ENCODE data around the gene NEK10.

DNA sequence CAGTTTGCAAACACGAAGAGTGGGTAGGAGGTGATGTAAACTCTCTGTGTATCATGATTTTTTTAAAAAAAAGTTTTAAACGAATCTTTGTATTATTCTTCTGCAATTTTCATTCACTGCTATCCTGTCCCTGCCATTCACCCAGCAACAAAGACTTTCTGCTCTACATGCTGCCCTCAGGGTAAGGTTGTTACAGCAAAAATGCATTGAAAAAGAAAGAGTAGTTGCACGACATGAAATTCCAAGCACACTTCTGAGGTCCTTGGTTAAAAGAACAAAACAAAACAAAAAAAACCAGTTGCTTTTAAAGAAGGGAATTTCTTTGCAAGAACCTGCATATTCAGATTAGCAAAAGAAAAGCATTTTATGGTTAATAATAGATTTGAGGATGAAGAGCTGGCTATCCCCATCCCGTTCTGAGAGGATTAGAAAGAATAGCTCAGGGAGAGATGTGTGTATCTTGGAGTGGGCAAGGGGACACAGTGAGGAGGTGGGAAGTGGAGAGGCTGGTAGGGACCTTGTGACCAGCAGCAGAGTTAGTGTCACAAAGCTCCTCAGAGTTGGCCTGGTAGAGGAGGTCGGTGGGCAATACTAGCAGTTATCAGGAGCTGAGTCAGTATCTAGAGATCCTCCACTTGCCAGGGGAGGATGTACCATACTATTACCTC, 290.8 kb downstream of the NEK10 start:
- no peak for TF ChIP-seq POLR2A (IDR thresholded peaks at IDR 0.05; ENCODE audit: low read depth)
- TF ChIP-seq, protein P1, sequence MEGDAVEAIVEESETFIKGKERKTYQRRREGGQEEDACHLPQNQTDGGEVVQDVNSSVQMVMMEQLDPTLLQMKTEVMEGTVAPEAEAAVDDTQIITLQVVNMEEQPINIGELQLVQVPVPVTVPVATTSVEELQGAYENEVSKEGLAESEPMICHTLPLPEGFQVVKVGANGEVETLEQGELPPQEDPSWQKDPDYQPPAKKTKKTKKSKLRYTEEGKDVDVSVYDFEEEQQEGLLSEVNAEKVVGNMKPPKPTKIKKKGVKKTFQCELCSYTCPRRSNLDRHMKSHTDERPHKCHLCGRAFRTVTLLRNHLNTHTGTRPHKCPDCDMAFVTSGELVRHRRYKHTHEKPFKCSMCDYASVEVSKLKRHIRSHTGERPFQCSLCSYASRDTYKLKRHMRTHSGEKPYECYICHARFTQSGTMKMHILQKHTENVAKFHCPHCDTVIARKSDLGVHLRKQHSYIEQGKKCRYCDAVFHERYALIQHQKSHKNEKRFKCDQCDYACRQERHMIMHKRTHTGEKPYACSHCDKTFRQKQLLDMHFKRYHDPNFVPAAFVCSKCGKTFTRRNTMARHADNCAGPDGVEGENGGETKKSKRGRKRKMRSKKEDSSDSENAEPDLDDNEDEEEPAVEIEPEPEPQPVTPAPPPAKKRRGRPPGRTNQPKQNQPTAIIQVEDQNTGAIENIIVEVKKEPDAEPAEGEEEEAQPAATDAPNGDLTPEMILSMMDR (IDR thresholded peaks at IDR 0.05): no peak
